Thyroid gland (tissue), 4 donors: ENCODE results near the gene GCNA.

Experiments used
- POLR2A ChIP-seq, 2 donors: fragments of 450-650 bp; IDR thresholded peaks; one replicate each; pipeline ENCODE4 v1.6.1; 2017; ENCODE audit warnings: antibody characterized with exemption in 2 of 2, mild to moderate bottlenecking in 2 of 2, moderate library complexity in 1 of 2
- TF ChIP-seq, protein P1 (sequence below), 6 experiments: fragments of 200-600 bp in 3 of 6; fragments of 450-650 bp in 3 of 6; sonication (generic) in 3 of 6; IDR thresholded peaks; one replicate each; pipeline ENCODE4 v1.5.1; 2016 to 2019; ENCODE audit warnings: antibody characterized with exemption in 6 of 6, mild to moderate bottlenecking in 2 of 6, inconsistent platforms in 1 of 6, moderate library complexity in 1 of 6

DNA sequence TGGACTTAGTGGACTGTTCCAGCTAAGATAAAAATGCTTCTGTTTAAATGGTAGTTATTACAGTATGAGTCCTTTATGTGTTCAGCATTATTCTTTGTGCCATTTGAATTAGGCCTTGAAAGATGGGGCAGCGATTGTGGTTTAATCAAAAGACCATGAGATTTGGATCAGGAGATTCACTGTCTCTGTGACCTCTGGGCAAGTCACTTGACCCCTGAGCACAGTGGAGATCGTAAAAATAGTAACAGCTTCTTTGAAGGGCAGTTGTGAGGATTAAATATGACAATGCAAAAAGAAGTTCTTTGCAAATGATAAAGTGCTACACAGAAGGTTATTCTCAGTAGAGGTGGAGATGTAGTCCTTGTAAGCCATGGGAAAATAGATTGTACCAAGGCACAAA lies 29.3 kb downstream of the GCNA start:
- TF ChIP-seq, protein P1, sequence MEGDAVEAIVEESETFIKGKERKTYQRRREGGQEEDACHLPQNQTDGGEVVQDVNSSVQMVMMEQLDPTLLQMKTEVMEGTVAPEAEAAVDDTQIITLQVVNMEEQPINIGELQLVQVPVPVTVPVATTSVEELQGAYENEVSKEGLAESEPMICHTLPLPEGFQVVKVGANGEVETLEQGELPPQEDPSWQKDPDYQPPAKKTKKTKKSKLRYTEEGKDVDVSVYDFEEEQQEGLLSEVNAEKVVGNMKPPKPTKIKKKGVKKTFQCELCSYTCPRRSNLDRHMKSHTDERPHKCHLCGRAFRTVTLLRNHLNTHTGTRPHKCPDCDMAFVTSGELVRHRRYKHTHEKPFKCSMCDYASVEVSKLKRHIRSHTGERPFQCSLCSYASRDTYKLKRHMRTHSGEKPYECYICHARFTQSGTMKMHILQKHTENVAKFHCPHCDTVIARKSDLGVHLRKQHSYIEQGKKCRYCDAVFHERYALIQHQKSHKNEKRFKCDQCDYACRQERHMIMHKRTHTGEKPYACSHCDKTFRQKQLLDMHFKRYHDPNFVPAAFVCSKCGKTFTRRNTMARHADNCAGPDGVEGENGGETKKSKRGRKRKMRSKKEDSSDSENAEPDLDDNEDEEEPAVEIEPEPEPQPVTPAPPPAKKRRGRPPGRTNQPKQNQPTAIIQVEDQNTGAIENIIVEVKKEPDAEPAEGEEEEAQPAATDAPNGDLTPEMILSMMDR (IDR thresholded peaks at IDR 0.05): no peak
- no peak for TF ChIP-seq POLR2A (IDR thresholded peaks at IDR 0.05)
